Cardiac muscle cell (in vitro differentiated cells and primary cell): ENCODE measurements around the gene ABCF3. TPM values are rescaled to one million over a fixed set of nuclear protein-coding genes. Genes with fewer than 3 reads are reported as not detected.
A peak's percentile ranks its signal among the peaks of the same experiment; 100 is the strongest.

Experiments used
- DNase-seq, 2 donors: peaks; one replicate each; pipeline versions ENCODE4 v3.0.0 to v3.0.0-alpha.2; 2010 to 2017; ENCODE audit warnings: low read depth in 1 of 2, low spot score in 1 of 2
- H3K27ac ChIP-seq: fragments of 200-600 bp; sonication (generic); 2 replicates; pipeline ENCODE4 v1.5.1; 2016
- H3K27me3 ChIP-seq: fragments of 200-600 bp; sonication (generic); 2 replicates; pipeline ENCODE4 v1.6.0; 2016; ENCODE audit warnings: control low read depth
- H3K36me3 ChIP-seq: fragments of 200-600 bp; sonication (generic); 2 replicates; pipeline ENCODE4 v1.5.1; 2016; ENCODE audit warnings: control low read depth
- H3K4me1 ChIP-seq: fragments of 200-600 bp; sonication (generic); 2 replicates; pipeline ENCODE4 v1.8.1; 2017; ENCODE audit warnings: low read depth, mild to moderate bottlenecking, mixed run types
- H3K4me3 ChIP-seq: fragments of 200-600 bp; sonication (generic); 2 replicates; pipeline ENCODE4 v1.5.1; 2016; ENCODE audit warnings: mild to moderate bottlenecking
- H3K9me3 ChIP-seq: fragments of 200-600 bp; sonication (generic); 2 replicates; pipeline ENCODE4 v1.5.1; 2017; ENCODE audit warnings: low read depth, mild to moderate bottlenecking, control low read depth
- polyA plus RNA-seq: library from polyadenylated mRNA; unstranded; fragments of >200 nt; fragmentation: Nextera tagmentation; extraction: Ambion mirVana; gene quantifications from 2 replicates; pipeline ENCODE4 v1.2.1, GENCODE V29; 2016
- total RNA-seq: library from RNA; depleted of rRNA; stranded (reverse); fragments of >200 nt; gene quantifications from 2 replicates; pipeline ENCODE4 v1.2.3, GENCODE V29; 2016
- TF ChIP-seq, protein P1 (sequence below): IDR thresholded peaks from 2 replicates; pipeline ENCODE4 v1.5.1; 2012; ENCODE audit warnings: low read depth, mild to moderate bottlenecking, low read length

Gene ABCF3
- total and polyA plus RNA-seq, 2 experiments from 2014 or later = 50.2 to 74.4 TPM

DNA sequence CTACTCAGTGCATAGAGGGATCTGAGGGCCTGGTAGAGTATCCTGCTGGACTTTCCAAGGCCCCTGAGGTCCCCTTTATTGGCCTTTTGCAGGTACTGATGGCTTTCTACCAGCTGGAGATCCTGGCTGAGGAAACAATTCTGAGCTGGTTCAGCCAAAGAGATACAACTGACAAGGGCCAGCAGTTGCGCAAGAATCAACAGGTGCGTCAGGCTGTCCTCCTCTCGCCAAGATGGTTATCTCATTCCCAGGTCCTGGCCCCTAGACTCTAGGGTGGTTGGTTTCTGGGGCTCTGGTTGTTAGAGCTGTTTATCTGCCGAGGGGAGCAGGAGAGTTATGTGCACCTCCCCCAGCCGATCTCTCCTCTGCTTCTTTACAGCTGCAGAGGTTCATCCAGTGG is 41.5 kb upstream of the ABCF3 start:
- DNase-seq = no peak
- H3K27me3 ChIP-seq = no peaks in the 10 kb centered on the region
- no peak overlapping the region for H3K4me3 ChIP-seq
- H3K4me1 ChIP-seq = no peaks in the 10 kb centered on the region
- peaks cover 33% of the 10 kb centered on the region for H3K36me3 ChIP-seq
- TF ChIP-seq, protein P1, sequence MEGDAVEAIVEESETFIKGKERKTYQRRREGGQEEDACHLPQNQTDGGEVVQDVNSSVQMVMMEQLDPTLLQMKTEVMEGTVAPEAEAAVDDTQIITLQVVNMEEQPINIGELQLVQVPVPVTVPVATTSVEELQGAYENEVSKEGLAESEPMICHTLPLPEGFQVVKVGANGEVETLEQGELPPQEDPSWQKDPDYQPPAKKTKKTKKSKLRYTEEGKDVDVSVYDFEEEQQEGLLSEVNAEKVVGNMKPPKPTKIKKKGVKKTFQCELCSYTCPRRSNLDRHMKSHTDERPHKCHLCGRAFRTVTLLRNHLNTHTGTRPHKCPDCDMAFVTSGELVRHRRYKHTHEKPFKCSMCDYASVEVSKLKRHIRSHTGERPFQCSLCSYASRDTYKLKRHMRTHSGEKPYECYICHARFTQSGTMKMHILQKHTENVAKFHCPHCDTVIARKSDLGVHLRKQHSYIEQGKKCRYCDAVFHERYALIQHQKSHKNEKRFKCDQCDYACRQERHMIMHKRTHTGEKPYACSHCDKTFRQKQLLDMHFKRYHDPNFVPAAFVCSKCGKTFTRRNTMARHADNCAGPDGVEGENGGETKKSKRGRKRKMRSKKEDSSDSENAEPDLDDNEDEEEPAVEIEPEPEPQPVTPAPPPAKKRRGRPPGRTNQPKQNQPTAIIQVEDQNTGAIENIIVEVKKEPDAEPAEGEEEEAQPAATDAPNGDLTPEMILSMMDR = no peak
- H3K9me3 ChIP-seq = no peaks in the 10 kb centered on the region
- H3K27ac ChIP-seq = no peak overlapping the region

DNA sequence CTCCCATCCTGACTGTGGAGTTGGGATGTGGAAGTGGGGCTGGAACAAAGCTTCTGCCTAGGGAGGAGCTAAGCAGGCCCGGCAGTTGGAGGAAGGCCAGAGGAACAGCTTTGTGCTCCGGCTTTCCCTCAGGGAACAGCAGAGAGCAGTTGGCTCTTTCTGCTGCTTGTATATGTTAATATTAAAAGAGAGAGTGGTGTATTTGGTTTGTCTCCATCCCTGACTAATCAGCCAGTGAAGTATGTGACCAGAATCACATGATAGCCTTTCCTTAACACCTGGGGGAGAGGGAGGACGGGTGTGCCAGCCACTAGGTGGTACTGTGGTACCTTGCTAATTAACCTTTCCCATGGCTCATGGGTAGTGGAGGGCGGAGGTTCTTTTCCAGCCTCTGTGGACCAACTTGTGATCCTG is 40.9 kb upstream of the ABCF3 start:
- Histone ChIP-seq H3K36me3 (peaks cover 33% of the 10 kb centered on the region), H3K4me1 (no peaks in the 10 kb centered on the region), H3K9me3 (no peaks in the 10 kb centered on the region), H3K27me3 (no peaks in the 10 kb centered on the region), H3K27ac (peak overlapping the region; percentile 45), H3K4me3 (no peak overlapping the region)
- TF ChIP-seq, protein P1 = peak; percentile 48
- DNase-seq = peak; percentile 52 to 69

GRCh38 chr3:184145751-184146270 is 40.2 kb upstream of the ABCF3 start:
- Histone ChIP-seq H3K27me3 (no peaks in the 10 kb centered on the region), H3K4me1 (no peaks in the 10 kb centered on the region), H3K36me3 (peaks cover 28% of the 10 kb centered on the region), H3K4me3 (no peak overlapping the region), H3K27ac (peak overlapping the region; percentile 45), H3K9me3 (no peaks in the 10 kb centered on the region)
- TF ChIP-seq, protein P1 = no peak
- no peak for DNase-seq

- Histone ChIP-seq H3K9me3 (no peaks in the 10 kb centered on the region), H3K27ac (no peak overlapping the region), H3K27me3 (no peaks in the 10 kb centered on the region), H3K4me1 (no peaks in the 10 kb centered on the region), H3K4me3 (no peak overlapping the region), H3K36me3 (peaks cover 16% of the 10 kb centered on the region)
- TF ChIP-seq, protein P1 = no peak
- no peak for DNase-seq
These were observed 37.9 kb upstream of the ABCF3 start for GRCh38 chr3:184148076-184148475.

DNA sequence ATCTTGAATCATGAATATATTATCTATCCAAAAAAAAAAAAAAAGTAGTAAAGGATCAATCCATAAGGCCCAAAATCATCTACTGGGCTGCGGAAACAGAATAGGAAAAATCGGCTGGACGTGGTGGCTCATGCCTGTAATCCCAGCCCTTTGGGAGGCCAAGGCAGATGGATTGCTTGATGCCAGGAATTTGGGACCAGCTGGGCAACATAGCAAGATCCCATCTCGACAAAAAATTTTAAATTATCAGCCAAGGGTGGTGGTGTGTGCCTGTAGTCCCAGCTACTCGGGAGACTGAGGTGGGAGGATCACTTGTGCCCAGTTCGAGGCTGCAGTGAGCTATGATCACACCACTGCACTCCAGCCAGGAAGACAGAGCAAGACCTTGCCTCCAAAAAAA is 36.9 kb upstream of the ABCF3 start:
- Histone ChIP-seq H3K27me3 (no peaks in the 10 kb centered on the region), H3K36me3 (peaks cover 5% of the 10 kb centered on the region), H3K4me3 (no peak overlapping the region), H3K4me1 (no peaks in the 10 kb centered on the region), H3K9me3 (no peaks in the 10 kb centered on the region), H3K27ac (no peak overlapping the region)
- TF ChIP-seq, protein P1 = no peak
- DNase-seq = no peak
